ENCODE data around the gene UNC5B.
A peak's percentile ranks its signal among the peaks of the same experiment; 100 is the strongest.

UNC5B gene

DNA sequence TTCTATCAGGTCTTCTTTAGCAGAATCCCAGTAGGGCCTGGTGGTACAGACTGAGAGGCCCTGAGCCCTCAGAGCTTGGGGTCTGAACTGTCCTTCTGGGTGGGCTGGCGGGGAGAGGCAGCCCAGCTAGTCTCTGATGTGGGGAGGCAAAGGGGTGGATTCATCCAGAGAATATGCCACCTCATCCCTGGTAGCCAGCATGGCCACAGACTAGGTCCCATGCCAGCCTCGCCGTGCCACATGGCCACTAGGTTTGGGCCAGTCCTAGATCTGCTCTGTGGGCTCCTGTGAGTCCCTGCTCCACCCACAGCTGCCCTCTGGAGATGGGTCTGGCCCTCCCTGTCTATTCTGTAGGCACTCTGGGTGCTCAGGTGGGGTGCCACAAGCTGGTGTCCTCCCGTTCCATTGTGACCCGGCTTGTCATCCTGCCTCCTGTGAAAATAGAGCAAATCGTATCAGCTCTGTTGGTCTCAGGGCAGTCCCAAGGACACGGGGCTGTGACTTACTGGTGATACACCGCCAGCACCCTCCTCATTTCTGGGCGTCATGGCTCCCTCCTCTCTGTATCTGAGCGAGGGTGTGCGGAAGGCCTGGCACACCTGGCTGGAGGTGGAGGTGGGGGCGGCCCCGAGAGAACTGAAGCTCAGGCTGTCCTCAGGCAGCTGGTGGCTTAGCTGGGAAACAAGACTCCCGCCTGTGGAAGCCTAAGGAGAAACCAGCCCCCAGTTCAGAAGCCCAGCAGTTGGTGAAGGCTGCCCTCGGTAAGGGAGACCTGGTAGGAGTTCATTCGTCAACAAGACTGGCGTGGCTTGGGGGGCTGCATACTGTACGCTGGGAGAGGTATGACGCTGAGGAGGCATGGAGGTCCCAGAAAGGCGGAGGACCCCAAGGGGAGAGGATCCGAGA lies 33.3 kb downstream of the UNC5B start:
- no peak for DNase-seq (ENCODE audit: low spot score)
- Histone ChIP-seq H3K4me3 (peak overlapping the region; percentile 62), H3K27ac (peak overlapping the region in 1 of 2 donors; percentile 69)
- no peak for TF ChIP-seq CTCF (IDR thresholded peaks at IDR 0.05)

DNA sequence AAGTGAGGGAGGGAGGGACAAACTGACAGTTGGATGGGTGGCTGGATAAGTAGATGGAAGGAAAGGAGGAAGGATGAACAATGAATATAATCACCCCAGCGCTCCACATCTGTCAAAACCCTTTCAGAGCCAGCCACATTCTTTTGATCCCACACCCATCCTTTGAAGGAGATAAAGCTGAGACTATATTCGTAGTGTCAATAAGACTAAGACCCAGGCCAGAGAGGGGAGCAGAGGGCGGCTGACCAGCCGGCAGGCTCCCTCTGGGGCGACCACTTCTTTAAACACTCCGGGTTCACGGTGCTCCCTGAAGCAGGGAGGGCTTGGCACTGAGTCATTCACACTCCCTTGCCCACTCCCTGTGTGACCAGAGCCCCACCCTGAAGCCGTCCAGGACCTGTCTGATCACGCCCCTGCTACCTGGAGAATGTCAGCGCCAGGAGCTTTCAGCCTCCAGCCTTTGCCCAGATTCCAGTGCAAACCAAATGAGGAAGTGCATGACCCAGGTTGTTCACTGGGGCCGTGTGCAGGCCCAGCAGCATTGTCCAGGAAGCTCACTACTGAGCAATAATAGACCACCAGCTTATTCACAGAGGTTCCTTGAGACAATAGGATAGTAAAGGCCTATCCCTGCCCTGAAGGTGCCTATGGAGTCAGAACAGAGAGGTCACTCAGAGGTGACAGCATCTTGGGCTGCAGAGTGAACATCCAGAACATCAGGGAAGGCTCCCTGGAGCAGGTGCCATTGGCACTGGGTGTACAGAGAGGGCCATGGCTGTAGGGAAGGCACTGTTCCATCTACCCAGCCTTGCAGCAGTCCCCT lies 34.4 kb downstream of the UNC5B start:
- no peak overlapping the region for H3K27ac ChIP-seq
- DNase-seq (ENCODE audit: low spot score), result no peak
- TF ChIP-seq CTCF (IDR thresholded peaks at IDR 0.05), result no peak
- no peak overlapping the region for H3K4me3 ChIP-seq

DNA sequence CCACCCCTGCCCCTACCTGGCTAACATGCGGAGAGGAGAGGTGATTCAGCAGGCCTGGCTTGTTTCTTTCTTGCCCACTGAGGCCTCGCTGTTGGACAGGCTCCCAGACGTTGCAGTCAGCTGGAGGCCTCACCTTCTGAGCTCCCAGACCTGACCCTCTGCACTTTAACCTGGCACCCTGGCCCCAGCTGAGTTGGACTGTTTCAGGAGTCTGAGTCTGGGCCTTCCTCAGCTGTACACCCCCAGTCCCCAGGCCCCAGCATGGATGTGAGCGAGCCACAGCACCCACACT lies 35.0 kb downstream of the UNC5B start:
- DNase-seq (ENCODE audit: low spot score), result no peak

DNA sequence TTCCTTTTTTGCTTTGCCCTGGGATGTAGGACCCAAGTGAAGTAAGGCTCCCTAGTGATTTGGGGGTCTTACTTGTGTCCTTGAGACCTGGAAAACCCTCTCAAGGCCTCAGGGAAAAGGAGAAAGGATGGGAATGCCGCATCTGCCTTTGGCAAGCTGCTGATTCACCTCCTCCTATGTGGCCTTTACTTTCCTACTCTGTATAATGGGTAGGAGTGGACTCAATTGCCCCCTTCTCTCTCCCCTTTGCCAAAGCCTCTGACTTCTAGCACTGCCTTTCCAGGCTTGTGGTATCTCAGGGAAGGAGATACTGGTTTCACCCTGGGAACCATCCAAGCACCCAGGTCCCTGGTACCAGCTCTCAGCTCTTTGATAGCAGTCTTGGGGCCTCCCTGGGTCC lies 35.4 kb downstream of the UNC5B start:
- no peak overlapping the region for H3K27ac ChIP-seq
- no peak for DNase-seq (ENCODE audit: low spot score)
- TF ChIP-seq CTCF (IDR thresholded peaks at IDR 0.05), result no peak
- H3K4me3 ChIP-seq, result no peak overlapping the region

More for the DNA sequence above, 35.0 kb downstream of the UNC5B start:
- Histone ChIP-seq H3K4me3 (no peak overlapping the region), H3K27ac (no peak overlapping the region)
- no peak for TF ChIP-seq CTCF (IDR thresholded peaks at IDR 0.05)

DNA sequence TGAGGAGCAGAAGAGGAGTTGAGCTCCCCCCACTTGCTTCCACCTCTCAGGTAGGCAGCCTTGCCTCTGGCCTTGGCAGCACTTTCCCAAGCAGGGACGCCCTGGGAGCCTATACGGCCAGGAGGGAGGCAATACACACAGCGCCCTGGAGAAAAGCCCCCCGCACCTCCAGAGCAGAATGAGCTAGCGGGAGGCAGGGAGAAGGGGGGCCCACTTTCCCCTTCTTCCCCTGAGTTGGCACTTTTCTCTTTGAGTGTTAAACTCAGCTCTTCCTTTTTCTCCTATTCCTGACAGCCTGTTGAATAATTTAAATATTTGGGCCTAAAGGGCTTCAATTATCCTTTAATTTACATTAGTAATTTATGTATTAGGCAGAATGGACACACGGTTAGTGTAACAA lies 35.8 kb downstream of the UNC5B start:
- H3K27ac ChIP-seq, result no peak overlapping the region
- no peak for DNase-seq (ENCODE audit: low spot score)
- H3K4me3 ChIP-seq, result no peak overlapping the region
- no peak for TF ChIP-seq CTCF (IDR thresholded peaks at IDR 0.05)

DNA sequence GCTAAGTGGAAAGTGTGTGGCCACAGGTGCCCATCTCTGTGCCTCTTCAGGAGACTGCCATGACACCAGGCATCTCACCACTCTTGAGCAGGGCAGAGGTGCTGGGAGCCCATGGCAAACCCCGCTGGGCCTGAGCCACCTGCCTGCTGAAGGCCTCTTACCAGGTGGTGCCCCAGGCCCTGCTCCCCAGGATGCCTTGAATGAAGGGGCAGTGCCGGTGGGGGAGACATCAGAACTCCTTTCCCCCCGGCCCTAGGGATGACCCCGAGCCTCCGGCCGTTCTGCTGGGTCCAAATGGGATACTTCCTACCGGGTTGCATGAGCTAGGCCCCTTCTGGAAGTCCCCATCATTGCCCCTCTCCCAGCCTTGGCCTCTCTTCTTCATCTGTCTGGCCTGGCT lies 37.6 kb downstream of the UNC5B start:
- no peak for TF ChIP-seq CTCF (IDR thresholded peaks at IDR 0.05)
- no peak for DNase-seq (ENCODE audit: low spot score)

More for the DNA sequence above, 37.6 kb downstream of the UNC5B start:
- no peak overlapping the region for H3K27ac ChIP-seq
- H3K4me3 ChIP-seq, result no peak overlapping the region
